HL-60/S4 (cell line): ENCODE data around the gene CARS1.

ENCODE experiments used
- in situ Hi-C: fragments of 300-500 bp; cut with MboI; formaldehyde crosslinking; loops from 2 replicates; pipeline ENCODE4 v1.14.3; 2022; ENCODE audit warnings: low sequenced_read_pairs

CARS1 gene

DNA sequence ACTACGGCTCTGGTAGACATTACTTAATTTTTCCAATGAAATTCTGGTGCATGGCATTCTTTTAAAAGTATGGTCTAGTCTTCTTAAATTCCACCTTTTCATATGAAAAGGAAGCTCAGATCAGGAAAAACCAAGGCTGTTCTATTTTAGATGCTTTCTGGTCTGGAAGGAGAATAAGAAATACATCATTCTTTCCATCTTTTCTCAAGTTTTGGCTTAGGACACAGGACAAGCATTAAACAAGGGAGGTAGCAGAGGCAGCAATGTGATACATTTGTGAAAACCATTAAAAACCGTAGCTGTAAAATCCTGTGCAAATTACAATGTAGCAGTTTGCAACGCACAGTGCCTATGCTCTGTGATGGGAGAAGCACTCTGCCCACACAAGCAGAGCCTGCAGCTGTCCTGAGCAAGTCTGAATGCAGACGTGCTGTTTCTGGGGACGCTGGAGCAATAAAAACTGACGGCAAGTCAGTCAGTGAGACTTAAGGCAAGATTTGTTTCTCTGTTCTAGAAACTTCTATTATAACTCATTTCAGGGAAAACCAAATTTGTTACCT lies 88.8 kb downstream of the CARS1 start:
- in situ Hi-C loops: no loop called here

DNA sequence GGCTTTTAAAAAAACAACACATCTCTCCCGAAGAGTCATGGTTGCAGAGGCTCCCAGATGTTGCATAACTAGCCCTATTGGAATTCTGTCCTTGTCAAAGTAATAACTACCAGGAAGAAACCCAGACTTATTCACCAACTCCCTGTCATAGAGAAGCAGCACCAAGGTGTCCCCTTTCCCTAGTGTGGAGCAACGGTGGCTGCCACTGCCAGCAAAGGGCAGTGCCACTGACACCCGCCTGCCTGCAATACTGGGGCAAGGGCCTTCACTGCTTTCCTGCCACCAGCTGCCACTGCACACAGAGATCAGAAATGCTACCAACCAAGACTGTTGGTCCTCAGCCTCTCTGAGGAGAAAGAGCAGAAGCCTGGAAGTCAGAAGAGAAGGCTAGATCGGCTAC lies 92.4 kb downstream of the CARS1 start:
- in situ Hi-C loops: no loop called here

DNA sequence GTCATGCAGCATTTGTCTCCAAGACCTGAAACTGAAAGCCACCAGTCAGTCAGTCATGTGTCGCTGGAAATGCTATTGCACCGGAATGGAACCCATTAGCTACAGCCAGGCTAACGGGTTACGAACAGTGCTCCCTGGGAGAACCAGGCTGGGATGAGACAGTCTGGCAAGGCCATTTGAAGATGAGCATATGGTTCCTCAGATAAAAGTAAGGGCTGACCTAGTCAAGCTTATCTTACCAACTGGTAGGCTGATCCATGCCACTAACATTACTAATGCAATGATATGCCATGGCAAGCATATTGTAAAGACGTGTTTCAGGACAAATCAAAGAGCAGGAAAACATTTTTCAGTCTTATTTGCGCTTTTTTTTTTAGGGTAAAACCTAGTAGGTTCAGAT lies 93.5 kb downstream of the CARS1 start:
- in situ Hi-C loops: no loop called here

DNA sequence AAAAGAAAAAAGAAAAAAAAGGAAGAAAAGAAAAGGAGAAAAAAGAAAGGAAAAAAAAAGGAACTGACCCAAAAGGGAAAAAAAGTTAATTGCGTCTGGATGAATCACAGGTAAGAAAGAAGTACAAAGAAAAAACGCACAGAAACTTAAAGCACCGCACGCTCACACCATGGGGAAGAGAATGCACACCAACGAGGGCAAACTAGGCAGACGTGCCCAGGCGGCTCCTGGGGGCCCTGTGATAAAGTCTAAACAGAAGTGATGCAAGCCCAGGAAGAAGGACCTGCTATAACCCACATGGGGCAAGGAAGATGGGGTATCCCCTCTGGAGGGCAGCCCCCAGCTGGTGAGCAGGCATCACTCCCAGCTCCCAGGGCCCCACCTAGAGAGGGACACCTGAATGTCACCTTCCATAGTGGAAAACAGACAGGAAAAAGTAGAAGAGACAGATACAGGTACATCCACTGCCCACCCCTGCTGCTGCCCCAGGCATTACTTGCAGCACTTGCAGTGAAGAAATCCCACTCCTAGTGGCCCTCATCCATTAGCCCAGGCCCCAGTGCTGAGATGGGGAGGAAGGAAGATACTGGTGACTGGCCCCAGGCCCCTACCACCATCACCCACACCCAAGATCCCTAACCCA lies 94.0 kb downstream of the CARS1 start:
- in situ Hi-C loops: no loop called here

DNA sequence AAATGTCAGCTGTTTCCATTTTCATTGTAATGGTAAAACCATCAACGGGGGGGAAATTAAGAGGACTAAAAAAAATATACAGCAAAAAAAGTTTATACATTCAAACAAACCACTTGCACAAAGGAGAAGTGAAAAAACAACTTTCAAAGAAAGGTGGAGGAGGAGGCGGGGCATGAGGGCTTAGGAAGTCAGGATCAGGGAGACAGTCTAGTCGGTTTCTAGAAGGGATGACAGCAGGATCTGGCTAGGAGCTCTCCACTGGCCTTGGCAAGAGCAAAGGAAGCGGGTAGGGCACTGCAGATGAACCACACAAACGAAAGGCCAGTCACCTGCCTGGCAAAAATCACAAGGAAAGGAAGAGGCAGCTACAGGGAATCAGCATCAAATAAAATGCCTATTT lies 96.1 kb downstream of the CARS1 start:
- in situ Hi-C loops: no loop called here

DNA sequence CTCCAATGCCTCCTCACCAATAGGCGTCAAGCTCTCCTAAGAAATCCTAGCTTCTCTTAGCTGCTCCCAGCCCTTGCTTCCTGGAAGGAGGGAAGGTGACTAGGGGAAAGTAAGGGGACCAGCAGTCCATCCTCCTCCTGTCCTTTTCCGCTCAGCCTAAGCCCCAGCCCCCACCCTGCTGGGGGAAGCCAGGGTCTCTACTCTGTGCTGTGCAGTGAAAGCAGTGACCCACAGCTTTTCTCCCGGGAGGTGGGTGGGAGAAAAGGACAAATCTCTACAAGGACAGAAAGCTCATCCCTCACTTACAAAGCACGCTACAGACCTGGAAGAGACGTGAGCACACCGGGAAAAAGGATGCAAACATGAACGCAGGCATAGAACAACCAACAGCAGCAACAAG lies 97.1 kb downstream of the CARS1 start:
- in situ Hi-C loops: no loop called here

DNA sequence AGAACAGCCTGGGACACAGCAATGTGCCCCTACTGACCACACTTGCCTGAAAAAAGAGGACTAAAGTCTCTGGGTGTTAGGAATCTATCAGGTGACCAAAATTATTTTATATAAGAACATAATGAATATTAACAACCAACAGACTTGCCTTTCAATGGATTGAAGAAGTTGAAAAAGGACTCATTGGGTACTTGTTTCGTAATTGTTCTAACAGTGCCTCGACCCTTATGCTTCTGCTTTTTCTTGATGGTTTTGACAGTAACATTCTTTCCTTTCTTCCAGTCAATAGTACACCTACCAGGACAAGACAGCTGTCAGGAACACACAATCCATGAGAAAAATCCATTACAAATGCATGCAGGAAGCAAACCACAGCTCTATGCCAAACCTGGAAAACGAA lies 99.0 kb downstream of the CARS1 start:
- in situ Hi-C loops: no loop called here

DNA sequence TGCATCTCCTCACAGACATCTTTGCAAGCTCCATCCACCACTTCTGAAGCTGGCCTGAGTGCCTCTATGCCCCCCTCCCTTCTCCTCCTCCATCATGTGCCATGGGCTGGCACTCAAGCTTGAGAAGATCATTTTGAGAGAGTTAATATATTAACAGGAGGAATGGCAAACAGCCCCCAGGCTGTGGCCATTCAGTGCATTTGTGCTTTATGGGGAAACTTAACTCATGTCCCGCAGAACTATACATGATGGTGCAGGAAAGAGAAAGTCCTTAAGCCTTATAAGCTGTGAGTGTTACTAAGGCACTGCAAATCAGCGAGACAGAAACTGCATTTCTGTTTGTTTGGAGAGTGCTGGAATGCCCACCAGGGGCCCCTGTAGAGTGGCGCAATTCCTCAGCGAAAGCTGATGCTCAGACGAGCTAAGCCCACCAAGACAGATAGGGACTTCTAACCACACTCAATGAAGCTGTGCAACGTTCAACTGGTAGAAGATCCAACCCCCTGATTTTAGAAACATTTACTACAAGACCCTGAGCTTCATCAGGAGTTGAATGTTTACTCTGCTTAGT lies 101.2 kb downstream of the CARS1 start:
- in situ Hi-C loops: no loop called here

DNA sequence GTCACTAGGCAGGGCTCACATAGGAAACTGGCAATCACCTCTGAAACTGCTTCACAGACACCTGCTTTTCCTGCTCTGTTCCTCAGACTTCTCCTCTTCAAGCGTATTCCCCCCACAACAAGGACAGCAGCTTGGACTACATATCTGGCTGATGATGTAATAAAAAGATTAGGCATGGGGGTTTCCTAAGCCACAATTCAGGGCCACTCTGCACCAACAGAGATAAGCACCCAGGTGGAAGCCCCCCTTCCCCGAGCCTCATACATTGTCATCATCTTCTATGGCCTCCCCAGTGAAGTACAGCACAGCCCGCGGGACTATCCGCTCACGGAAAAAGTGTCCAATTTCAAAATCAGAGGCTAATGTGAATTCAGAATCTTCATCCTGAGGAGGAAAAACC lies 103.0 kb downstream of the CARS1 start:
- in situ Hi-C loops: no loop called here

DNA sequence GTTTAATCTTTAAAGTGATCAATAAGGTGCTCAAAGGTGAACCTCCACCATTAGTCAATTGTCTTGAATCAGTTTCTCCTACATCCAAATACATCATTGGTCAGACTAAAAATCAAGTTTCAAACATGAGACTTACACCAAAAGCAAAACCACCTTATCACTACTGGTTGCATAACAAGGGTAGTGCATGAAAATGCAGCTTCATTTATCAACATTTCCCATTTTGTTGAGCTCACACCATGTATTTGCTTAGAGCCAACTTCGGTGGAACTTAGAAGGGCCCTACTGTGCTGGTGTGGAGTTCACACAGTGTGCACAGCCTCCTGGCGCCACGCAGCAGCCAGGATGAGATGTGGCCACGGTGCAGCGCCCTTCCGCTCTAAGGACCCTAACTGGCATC lies 104.9 kb downstream of the CARS1 start:
- in situ Hi-C loops: no loop called here

DNA sequence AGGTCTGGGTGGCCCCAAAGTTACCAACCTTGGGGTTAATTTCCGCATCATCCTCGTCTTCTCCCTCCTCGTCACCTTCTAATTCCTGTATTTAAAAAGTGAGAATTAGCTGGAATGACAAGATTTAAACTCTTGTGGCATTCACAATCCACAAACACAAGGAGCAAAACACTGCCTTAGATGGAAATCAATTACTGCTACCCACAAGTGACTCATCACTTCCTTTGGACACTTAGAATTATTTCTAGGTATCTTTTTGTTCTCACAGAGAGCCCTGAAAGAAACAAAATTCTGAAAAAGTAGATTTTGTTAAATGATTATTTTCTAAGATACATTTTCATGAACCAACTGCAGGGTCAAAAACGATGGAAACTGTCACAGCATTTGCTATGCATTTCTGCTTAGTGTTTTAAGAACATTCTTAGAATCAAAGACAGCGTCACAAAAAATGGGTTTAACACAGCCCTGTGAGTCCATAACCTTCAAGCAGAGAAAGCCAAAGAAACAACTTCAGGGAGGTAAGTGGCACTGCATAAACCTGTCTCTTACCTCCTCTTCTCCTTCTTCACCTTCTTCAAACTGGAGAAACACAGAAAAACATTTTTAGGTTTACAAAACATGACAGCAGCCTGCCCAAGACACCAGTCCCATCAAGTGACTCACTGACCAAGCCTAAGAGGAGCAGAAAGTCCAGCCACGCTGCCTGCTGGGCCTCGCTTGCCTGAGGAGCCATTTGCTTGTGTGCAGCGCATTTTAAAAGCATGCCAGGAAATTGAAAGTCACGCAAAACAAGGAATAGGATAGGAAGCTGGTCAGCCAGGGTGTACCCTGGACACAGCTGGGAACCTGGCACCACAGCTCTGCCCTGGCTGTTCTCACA lies 105.8 kb downstream of the CARS1 start:
- in situ Hi-C loops: no loop called here
